KMS-11 (cell line): ENCODE results near the gene TGFB2.

Source experiments
- H2AFZ ChIP-seq: fragments of 200-600 bp; sonication (generic); 2 replicates; pipeline ENCODE4 v1.6.1; 2016; ENCODE audit warnings: antibody characterized with exemption, mixed run types, low read depth
- H3K27ac ChIP-seq: fragments of 200-600 bp; sonication (generic); 2 replicates; pipeline ENCODE4 v1.6.1; 2016; ENCODE audit warnings: mild to moderate bottlenecking, mixed run types
- H3K27me3 ChIP-seq: fragments of 200-600 bp; sonication (generic); 2 replicates; pipeline ENCODE4 v1.6.1; 2017; ENCODE audit warnings: mild to moderate bottlenecking, low read depth, mixed run types, moderate library complexity; ENCODE audit not compliant: insufficient read depth
- H3K36me3 ChIP-seq: fragments of 200-600 bp; sonication (generic); 2 replicates; pipeline ENCODE4 v1.6.1; 2017; ENCODE audit warnings: mild to moderate bottlenecking, mixed run types; ENCODE audit not compliant: insufficient read depth
- H3K4me1 ChIP-seq: fragments of 200-600 bp; sonication (generic); 2 replicates; pipeline ENCODE4 v1.6.1; 2016; ENCODE audit warnings: mild to moderate bottlenecking, low read depth, mixed run types; ENCODE audit not compliant: poor library complexity, severe bottlenecking
- H3K4me2 ChIP-seq: fragments of 200-600 bp; sonication (generic); 2 replicates; pipeline ENCODE4 v1.7.0; 2016; ENCODE audit warnings: mild to moderate bottlenecking, mixed run types
- H3K4me3 ChIP-seq: fragments of 200-600 bp; sonication (generic); IDR thresholded peaks from 2 replicates; pipeline ENCODE4 v1.6.1; 2017; ENCODE audit warnings: low read depth, low read length, mixed read lengths; ENCODE audit not compliant: insufficient read depth
- H3K79me2 ChIP-seq: fragments of 200-600 bp; sonication (generic); 2 replicates; pipeline ENCODE4 v1.6.1; 2016; ENCODE audit warnings: low read depth, mixed run types; ENCODE audit not compliant: insufficient read depth
- H3K9ac ChIP-seq: fragments of 200-600 bp; sonication (generic); 2 replicates; pipeline ENCODE4 v1.6.1; 2016; ENCODE audit warnings: mild to moderate bottlenecking, mixed run types
- H4K20me1 ChIP-seq: fragments of 200-600 bp; sonication (generic); 2 replicates; pipeline ENCODE4 v1.6.1; 2016; ENCODE audit warnings: mild to moderate bottlenecking, mixed run types; ENCODE audit not compliant: insufficient read depth
- TF ChIP-seq, protein P1 (sequence below): fragments of 200-600 bp; sonication (generic); conservative IDR thresholded peaks from 2 replicates; pipeline ENCODE4 v1.6.1; 2017; ENCODE audit warnings: low read depth, mild to moderate bottlenecking, antibody characterized with exemption, low read length, moderate library complexity, mixed read lengths

Gene TGFB2

DNA sequence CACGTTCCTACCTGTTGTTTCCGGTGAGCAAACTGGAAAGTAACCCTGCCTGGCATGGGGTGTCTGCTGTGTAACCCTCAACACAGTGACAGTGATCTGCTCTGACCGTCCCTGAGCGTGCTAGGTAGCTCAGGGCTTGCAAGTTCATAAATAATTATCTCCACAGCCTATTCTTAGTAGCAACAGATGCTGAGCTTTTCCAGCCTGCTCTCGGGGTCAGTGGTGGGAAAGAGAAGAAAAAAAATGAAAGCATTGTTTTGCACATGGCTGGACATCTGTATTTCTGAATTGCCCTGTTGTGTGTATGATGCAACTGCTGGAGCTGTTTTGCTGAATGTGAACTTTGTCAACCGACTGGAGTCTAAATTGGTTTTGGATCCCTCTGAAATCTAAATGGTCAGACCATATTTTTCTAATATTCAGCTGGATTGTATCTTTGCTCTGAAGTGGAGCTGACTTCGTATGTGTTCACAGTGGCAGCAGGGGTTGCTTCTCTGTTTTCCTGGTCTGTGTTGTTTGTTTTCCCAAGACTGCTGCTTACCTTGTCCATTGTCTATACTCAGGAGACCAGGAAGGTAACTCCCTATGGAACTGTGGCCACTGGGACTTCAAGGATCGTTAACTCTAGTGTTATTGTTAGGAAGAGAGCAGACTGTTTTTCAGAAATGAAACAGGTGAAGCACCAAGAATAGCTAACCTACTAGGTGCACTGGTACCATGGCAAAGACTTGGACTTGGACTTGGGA, 27.0 kb downstream of the TGFB2 start:
- TF ChIP-seq, protein P1, sequence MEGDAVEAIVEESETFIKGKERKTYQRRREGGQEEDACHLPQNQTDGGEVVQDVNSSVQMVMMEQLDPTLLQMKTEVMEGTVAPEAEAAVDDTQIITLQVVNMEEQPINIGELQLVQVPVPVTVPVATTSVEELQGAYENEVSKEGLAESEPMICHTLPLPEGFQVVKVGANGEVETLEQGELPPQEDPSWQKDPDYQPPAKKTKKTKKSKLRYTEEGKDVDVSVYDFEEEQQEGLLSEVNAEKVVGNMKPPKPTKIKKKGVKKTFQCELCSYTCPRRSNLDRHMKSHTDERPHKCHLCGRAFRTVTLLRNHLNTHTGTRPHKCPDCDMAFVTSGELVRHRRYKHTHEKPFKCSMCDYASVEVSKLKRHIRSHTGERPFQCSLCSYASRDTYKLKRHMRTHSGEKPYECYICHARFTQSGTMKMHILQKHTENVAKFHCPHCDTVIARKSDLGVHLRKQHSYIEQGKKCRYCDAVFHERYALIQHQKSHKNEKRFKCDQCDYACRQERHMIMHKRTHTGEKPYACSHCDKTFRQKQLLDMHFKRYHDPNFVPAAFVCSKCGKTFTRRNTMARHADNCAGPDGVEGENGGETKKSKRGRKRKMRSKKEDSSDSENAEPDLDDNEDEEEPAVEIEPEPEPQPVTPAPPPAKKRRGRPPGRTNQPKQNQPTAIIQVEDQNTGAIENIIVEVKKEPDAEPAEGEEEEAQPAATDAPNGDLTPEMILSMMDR: no peak
- Histone ChIP-seq H4K20me1 (no peaks in the 10 kb centered on the region), H3K4me3 (peak overlapping the region; percentile 38), H2AFZ (peak overlapping the region; percentile 8; the same call in 1 of the 2 replicates), H3K4me1 (peaks cover 61% of the 10 kb centered on the region), H3K27ac (peak overlapping the region; percentile 5; the same call in 1 of the 2 replicates), H3K4me2 (peak overlapping the region; percentile 10; the same call in 1 of the 2 replicates), H3K9ac (no peak overlapping the region), H3K36me3 (no peaks in the 10 kb centered on the region), H3K27me3 (no peaks in the 10 kb centered on the region), H3K79me2 (no peaks in the 10 kb centered on the region)

DNA sequence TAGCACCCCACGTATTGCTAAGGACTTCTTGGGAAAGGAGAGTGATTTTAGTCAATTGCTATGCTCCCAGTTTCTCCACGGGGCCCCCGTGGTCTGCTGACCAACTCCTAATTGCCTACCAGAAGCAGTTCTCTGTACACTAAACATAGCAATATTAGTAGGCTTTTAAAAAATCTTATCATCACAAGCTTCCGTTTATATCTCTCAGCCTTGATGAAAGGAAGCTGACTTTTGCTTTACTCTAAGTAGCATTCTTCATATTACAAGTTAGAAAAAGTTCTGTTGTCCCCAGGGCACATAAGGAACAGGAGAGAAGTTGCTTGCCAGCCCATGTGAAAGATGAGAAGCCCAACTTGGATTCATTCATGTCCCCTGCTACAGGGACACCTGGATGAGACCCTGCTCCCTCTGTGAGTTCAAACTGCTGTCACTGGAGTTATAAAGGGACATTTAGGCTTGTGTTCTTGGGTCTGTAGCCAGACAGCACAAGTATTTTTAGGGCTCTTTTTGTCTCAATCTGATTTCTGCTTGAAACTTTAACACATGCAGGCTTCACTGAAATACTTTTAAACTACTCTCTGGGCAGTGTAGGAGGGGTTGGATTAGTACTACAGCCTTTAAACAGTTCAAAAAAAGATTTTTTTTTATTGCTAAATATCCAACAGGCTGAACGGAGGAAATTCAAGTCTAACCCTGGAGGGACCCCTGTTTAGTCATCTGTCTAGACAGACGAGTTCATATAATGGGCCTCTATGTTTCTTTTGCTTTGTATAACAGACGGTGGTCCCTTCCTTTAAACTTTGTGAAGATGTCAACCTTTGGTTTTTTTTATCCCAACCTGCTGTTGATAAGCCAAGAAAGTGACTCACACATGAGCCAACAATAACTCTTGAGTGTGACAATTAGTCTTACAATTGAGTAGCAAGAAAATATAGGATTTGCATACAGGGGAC, 29.5 kb downstream of the TGFB2 start:
- Histone ChIP-seq H3K4me1 (peaks cover 76% of the 10 kb centered on the region), H3K79me2 (no peaks in the 10 kb centered on the region), H3K36me3 (no peaks in the 10 kb centered on the region), H3K27me3 (no peaks in the 10 kb centered on the region), H3K9ac (no peak overlapping the region), H2AFZ (no peak overlapping the region), H4K20me1 (no peaks in the 10 kb centered on the region), H3K4me3 (no peak overlapping the region), H3K4me2 (0 out of 2 replicates have a peak overlapping the region, but pooled peaks have one; percentile 1), H3K27ac (no peak overlapping the region)
- TF ChIP-seq, protein P1: no peak

DNA sequence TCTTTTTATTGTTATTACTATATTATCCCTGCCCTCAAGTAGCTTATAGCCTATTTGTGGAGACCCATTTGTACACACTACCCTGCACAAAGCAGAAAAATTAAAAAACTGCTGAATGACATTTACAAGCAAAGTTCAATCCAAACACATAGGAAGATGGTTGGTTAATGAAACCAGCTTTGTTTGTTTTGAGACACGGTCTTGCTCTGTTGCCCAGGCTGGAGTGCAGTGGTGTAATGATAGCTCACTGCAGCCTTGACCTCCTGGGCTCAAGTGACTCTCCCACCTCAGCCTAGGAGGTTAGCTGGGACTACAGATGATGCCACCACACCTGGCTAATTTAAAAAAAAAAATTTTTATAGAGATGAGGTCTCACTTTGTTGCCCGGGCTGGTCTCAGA, 31.6 kb downstream of the TGFB2 start:
- no peaks in the 10 kb centered on the region for H3K36me3 ChIP-seq
- H3K4me1 ChIP-seq: peaks cover 77% of the 10 kb centered on the region
- no peaks in the 10 kb centered on the region for H3K27me3 ChIP-seq
- H3K4me3 ChIP-seq: peak overlapping the region; percentile 71
- H4K20me1 ChIP-seq: no peaks in the 10 kb centered on the region
- TF ChIP-seq, protein P1: no peak
- H3K27ac ChIP-seq: peak overlapping the region; percentile 64
- H3K4me2 ChIP-seq: peak overlapping the region; percentile 91
- peak overlapping the region; percentile 27; the same call in 1 of the 2 replicates for H3K9ac ChIP-seq
- peak overlapping the region; percentile 10; the same call in 1 of the 2 replicates for H2AFZ ChIP-seq
- H3K79me2 ChIP-seq: no peaks in the 10 kb centered on the region

DNA sequence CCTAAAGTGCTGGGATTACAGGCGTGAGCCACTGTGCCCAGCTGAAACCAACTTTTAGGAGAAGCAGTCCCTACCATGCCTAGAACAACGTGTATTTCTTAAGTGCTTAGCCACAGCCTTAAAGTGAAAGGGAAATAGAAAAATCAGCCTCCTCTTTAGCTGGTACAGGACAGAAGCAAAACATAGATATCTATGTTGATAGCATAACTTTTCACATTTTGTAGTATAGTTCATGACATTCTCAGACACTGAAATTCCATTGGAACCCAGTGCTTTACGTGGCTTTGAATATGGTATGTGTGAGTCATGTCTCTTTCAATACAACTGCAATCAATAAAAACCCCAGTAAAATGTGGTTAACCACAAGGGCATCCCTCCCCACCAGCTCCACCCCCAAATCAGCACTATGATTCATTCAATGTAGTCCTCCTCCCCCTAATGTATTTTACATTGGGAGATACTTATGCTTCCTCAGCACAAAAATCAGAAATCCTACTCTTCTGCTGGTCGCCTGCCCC, 32.1 kb downstream of the TGFB2 start:
- Histone ChIP-seq H3K4me2 (peak overlapping the region; percentile 91), H3K79me2 (no peaks in the 10 kb centered on the region)

More for the DNA sequence above, 32.1 kb downstream of the TGFB2 start:
- H3K9ac ChIP-seq: peak overlapping the region; percentile 27; the same call in 1 of the 2 replicates
- H3K4me1 ChIP-seq: peaks cover 77% of the 10 kb centered on the region
- H3K4me3 ChIP-seq: peak overlapping the region; percentile 71
- H3K36me3 ChIP-seq: no peaks in the 10 kb centered on the region
- TF ChIP-seq, protein P1: no peak
- peak overlapping the region; percentile 64 for H3K27ac ChIP-seq
- H3K27me3 ChIP-seq: no peaks in the 10 kb centered on the region
- peak overlapping the region; percentile 10; the same call in 1 of the 2 replicates for H2AFZ ChIP-seq
- no peaks in the 10 kb centered on the region for H4K20me1 ChIP-seq
